Hepatocyte (in vitro differentiated cells): ENCODE data around the gene MIS18A. TPM values are rescaled to one million over a fixed set of nuclear protein-coding genes. Genes with fewer than 3 reads are reported as not detected.

ENCODE experiments used
- DNase-seq: peaks from one replicate; pipeline ENCODE4 v3.0.0-alpha.2; 2016; ENCODE audit warnings: low spot score
- H2AFZ ChIP-seq: fragments of 200-600 bp; sonication (generic); 2 replicates; pipeline ENCODE4 v1.6.0; 2016; ENCODE audit warnings: antibody characterized with exemption, mild to moderate bottlenecking
- H3K27ac ChIP-seq: fragments of 200-600 bp; sonication (generic); 2 replicates; pipeline ENCODE4 v1.5.1; 2016; ENCODE audit warnings: mild to moderate bottlenecking
- H3K27me3 ChIP-seq: fragments of 200-600 bp; sonication (generic); 2 replicates; pipeline ENCODE4 v1.6.1; 2016
- H3K36me3 ChIP-seq: fragments of 200-600 bp; sonication (generic); replicated peaks from 2 replicates; pipeline ENCODE4 v1.5.1; 2016; ENCODE audit warnings: low read depth; ENCODE audit not compliant: insufficient read depth
- H3K4me1 ChIP-seq: fragments of 200-600 bp; sonication (generic); 2 replicates; pipeline ENCODE4 v1.5.1; 2016; ENCODE audit warnings: mild to moderate bottlenecking, moderate library complexity; ENCODE audit not compliant: insufficient read depth
- H3K4me2 ChIP-seq: fragments of 200-600 bp; sonication (generic); 2 replicates; pipeline ENCODE4 v1.6.0; 2016
- H3K4me3 ChIP-seq: fragments of 200-600 bp; sonication (generic); 2 replicates; pipeline ENCODE4 v1.5.1; 2016; ENCODE audit warnings: mild to moderate bottlenecking
- H3K79me2 ChIP-seq: fragments of 200-600 bp; sonication (generic); 2 replicates; pipeline ENCODE4 v1.6.0; 2017; ENCODE audit warnings: mild to moderate bottlenecking
- H3K9me2 ChIP-seq: fragments of 200-600 bp; sonication (generic); replicated peaks from 2 replicates; pipeline ENCODE4 v1.6.0; 2017; ENCODE audit warnings: mild to moderate bottlenecking; ENCODE audit not compliant: insufficient read depth
- H3K9me3 ChIP-seq: fragments of 200-600 bp; sonication (generic); 2 replicates; pipeline ENCODE4 v1.5.1; 2016; ENCODE audit warnings: low read depth, mild to moderate bottlenecking
- H4K20me1 ChIP-seq: fragments of 200-600 bp; sonication (generic); 2 replicates; pipeline ENCODE4 v1.6.0; 2016; ENCODE audit warnings: mild to moderate bottlenecking; ENCODE audit not compliant: insufficient read depth, poor library complexity, severe bottlenecking
- CTCF ChIP-seq: fragments of 200-600 bp; sonication (generic); IDR thresholded peaks from 2 replicates; pipeline ENCODE4 v1.5.1; 2016; ENCODE audit warnings: antibody characterized with exemption, mild to moderate bottlenecking; ENCODE audit not compliant: poor library complexity
- EZH2 ChIP-seq: fragments of 200-600 bp; sonication (generic); IDR thresholded peaks from 2 replicates; pipeline ENCODE4 v1.6.1; 2016; ENCODE audit warnings: antibody characterized with exemption, mild to moderate bottlenecking, borderline replicate concordance
- EZH2phosphoT487 ChIP-seq: fragments of 200-600 bp; sonication (generic); IDR thresholded peaks from one replicate; pipeline ENCODE4 v1.6.1; 2018; ENCODE audit warnings: antibody characterized with exemption, mild to moderate bottlenecking, low read depth, moderate library complexity; ENCODE audit not compliant: unreplicated experiment, severe bottlenecking
- WGBS: methylation state at CpG from one replicate; pipeline ENCODE4 v1.1.6; 2016; ENCODE audit warnings: low lambda C conversion rate; ENCODE audit errors: missing lambda C conversion rate; 5-methylcytosine and 5-hydroxymethylcytosine counted together
- polyA plus RNA-seq: library from polyadenylated mRNA; unstranded; fragments of >200 nt; fragmentation: Nextera tagmentation; extraction: Ambion mirVana; gene quantifications from 2 replicates; pipeline ENCODE4 v1.2.1, GENCODE V29; 2016
- total RNA-seq: library from RNA; depleted of rRNA; stranded (reverse); fragments of >200 nt; gene quantifications from 2 replicates; pipeline ENCODE4 v1.2.3, GENCODE V29; 2014

Gene MIS18A
- total and polyA plus RNA-seq, 2 experiments from 2014 or later, result 9.4 to 11.2 TPM

GRCh38 chr21:32282992-32283391 lies 4.1 kb upstream of the MIS18A start:
- Histone ChIP-seq H3K36me3 (no peaks in the 10 kb centered on the region), H3K4me2 (no peak overlapping the region), H3K79me2 (peaks cover 3% of the 10 kb centered on the region), H3K4me1 (peaks cover 5% of the 10 kb centered on the region), H4K20me1 (no peaks in the 10 kb centered on the region), H3K9me2 (no peaks in the 10 kb centered on the region), H3K27me3 (no peaks in the 10 kb centered on the region), H3K9me3 (peaks cover 3% of the 10 kb centered on the region), H3K4me3 (no peak overlapping the region), H2AFZ (no peak overlapping the region), H3K27ac (no peak overlapping the region)
- no peak for DNase-seq
- no peak for TF ChIP-seq EZH2phosphoT487
- TF ChIP-seq CTCF, result no peak
- no peak for TF ChIP-seq EZH2
- 83% methylated on average over 6 of the region's 6 CpGs for WGBS

GRCh38 chr21:32281531-32281930 lies 2.7 kb upstream of the MIS18A start:
- Histone ChIP-seq H3K36me3 (no peaks in the 10 kb centered on the region), H3K27me3 (no peaks in the 10 kb centered on the region), H3K9me3 (peaks cover 3% of the 10 kb centered on the region), H2AFZ (no peak overlapping the region), H3K4me1 (peaks cover 12% of the 10 kb centered on the region), H3K4me2 (no peak overlapping the region), H3K27ac (no peak overlapping the region), H4K20me1 (no peaks in the 10 kb centered on the region), H3K4me3 (no peak overlapping the region), H3K79me2 (peaks cover 16% of the 10 kb centered on the region), H3K9me2 (no peaks in the 10 kb centered on the region)
- TF ChIP-seq EZH2 (no peak), CTCF (no peak), EZH2phosphoT487 (no peak)
- 98% methylated on average over 7 of the region's 7 CpGs for WGBS
- DNase-seq, result no peak

GRCh38 chr21:32279377-32279680 lies 480 bp upstream of the MIS18A start:
- peak overlapping the region; percentile 57 for H2AFZ ChIP-seq
- peaks cover 12% of the 10 kb centered on the region for H3K4me1 ChIP-seq
- peak overlapping the region; percentile 58 for H3K27ac ChIP-seq
- peak overlapping the region; percentile 8 for H3K4me3 ChIP-seq
- H3K36me3 ChIP-seq, result no peaks in the 10 kb centered on the region
- no peaks in the 10 kb centered on the region for H3K9me2 ChIP-seq
- H3K27me3 ChIP-seq, result no peaks in the 10 kb centered on the region
- H3K4me2 ChIP-seq, result peak overlapping the region; percentile 92
- H3K9me3 ChIP-seq, result no peaks in the 10 kb centered on the region
- 15% methylated on average over 10 of the region's 10 CpGs for WGBS
- H4K20me1 ChIP-seq, result no peaks in the 10 kb centered on the region
- peaks cover 17% of the 10 kb centered on the region for H3K79me2 ChIP-seq
- DNase-seq, result no peak
- no peak for TF ChIP-seq CTCF

DNA sequence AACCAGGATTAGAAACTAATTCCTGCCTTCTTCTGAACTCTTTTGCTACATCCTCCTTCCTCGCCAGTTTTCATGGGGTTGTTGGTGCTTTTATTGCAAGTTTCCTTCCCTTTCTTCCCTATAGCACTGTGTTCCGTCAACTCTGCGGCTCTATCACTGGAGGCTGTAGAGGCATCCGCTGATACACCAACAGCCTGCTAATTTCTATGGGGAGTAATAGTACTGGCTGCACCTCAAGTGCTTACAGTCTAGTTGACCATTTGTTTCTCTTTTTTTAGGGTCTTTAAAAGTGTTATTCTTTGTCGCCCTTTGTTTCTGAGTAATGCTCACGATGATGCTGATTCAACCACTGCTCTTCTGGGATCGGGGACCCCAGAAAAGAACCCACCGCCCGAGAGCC lies 746 bp downstream of the MIS18A start:
- H3K4me1 ChIP-seq, result peaks cover 12% of the 10 kb centered on the region
- H3K9me2 ChIP-seq, result no peaks in the 10 kb centered on the region
- TF ChIP-seq EZH2 (no peak), EZH2phosphoT487 (no peak), CTCF (no peak)
- peaks cover 17% of the 10 kb centered on the region for H3K79me2 ChIP-seq
- peak overlapping the region; percentile 51 for H3K4me3 ChIP-seq
- H2AFZ ChIP-seq, result peak overlapping the region; percentile 60
- H3K4me2 ChIP-seq, result peak overlapping the region; percentile 92
- no peaks in the 10 kb centered on the region for H3K27me3 ChIP-seq
- WGBS, result 6% methylated on average over 9 of the region's 9 CpGs
- no peaks in the 10 kb centered on the region for H3K36me3 ChIP-seq
- peak; percentile 19 for DNase-seq
- H3K27ac ChIP-seq, result no peak overlapping the region
- no peaks in the 10 kb centered on the region for H3K9me3 ChIP-seq
- no peaks in the 10 kb centered on the region for H4K20me1 ChIP-seq
